BE2C (cell line): ENCODE results near the gene CALCOCO1.
"Not testable (repeated sequence)": the region's sequence is repeated elsewhere in the genome, so short reads cannot be mapped to it uniquely, and the experiment has no call there.

Experiments
- DNase-seq: peaks from one replicate; pipeline ENCODE4 v3.0.0-alpha.2; 2020
- H3K27me3 ChIP-seq: fragments of 250-450 bp; sonication (Bioruptor Pico); 2 replicates; pipeline ENCODE4 v1.5.1; 2020; ENCODE audit warnings: mild to moderate bottlenecking
- H3K36me3 ChIP-seq: fragments of 250-450 bp; sonication (Bioruptor Pico); 2 replicates; pipeline ENCODE4 v1.5.1; 2020; ENCODE audit warnings: mild to moderate bottlenecking
- H3K4me1 ChIP-seq: fragments of 250-450 bp; sonication (Bioruptor Pico); 2 replicates; pipeline ENCODE4 v1.5.1; 2020
- H3K4me3 ChIP-seq: 2 replicates; pipeline ENCODE4 v1.5.1; 2011; ENCODE audit warnings: low read depth, low read length
- H3K9me3 ChIP-seq: fragments of 250-450 bp; sonication (Bioruptor Pico); 2 replicates; pipeline ENCODE4 v1.5.1; 2020
- TF ChIP-seq, protein P1 (sequence below): IDR thresholded peaks from 2 replicates; pipeline ENCODE4 v1.5.1; 2012; ENCODE audit warnings: mild to moderate bottlenecking, low read depth, low read length

CALCOCO1 gene

GRCh38 chr12:53765891-53766290, 38.6 kb upstream of the CALCOCO1 start:
- DNase-seq, result no peak
- no peaks in the 10 kb centered on the region for H3K36me3 ChIP-seq
- H3K9me3 ChIP-seq, result no peaks in the 10 kb centered on the region
- no peaks in the 10 kb centered on the region for H3K4me1 ChIP-seq
- H3K4me3 ChIP-seq, result no peak overlapping the region
- peaks cover 82% of the 10 kb centered on the region for H3K27me3 ChIP-seq
- TF ChIP-seq, protein P1, sequence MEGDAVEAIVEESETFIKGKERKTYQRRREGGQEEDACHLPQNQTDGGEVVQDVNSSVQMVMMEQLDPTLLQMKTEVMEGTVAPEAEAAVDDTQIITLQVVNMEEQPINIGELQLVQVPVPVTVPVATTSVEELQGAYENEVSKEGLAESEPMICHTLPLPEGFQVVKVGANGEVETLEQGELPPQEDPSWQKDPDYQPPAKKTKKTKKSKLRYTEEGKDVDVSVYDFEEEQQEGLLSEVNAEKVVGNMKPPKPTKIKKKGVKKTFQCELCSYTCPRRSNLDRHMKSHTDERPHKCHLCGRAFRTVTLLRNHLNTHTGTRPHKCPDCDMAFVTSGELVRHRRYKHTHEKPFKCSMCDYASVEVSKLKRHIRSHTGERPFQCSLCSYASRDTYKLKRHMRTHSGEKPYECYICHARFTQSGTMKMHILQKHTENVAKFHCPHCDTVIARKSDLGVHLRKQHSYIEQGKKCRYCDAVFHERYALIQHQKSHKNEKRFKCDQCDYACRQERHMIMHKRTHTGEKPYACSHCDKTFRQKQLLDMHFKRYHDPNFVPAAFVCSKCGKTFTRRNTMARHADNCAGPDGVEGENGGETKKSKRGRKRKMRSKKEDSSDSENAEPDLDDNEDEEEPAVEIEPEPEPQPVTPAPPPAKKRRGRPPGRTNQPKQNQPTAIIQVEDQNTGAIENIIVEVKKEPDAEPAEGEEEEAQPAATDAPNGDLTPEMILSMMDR, result no peak

- no peaks in the 10 kb centered on the region for H3K36me3 ChIP-seq
- TF ChIP-seq, protein P1, result no peak
- no peaks in the 10 kb centered on the region for H3K9me3 ChIP-seq
- H3K4me1 ChIP-seq, result no peaks in the 10 kb centered on the region
- H3K27me3 ChIP-seq, result peaks cover 81% of the 10 kb centered on the region
- DNase-seq, result no peak
- H3K4me3 ChIP-seq, result no peak overlapping the region
Measured at GRCh38 chr12:53764615-53765014, 37.4 kb upstream of the CALCOCO1 start.

DNA sequence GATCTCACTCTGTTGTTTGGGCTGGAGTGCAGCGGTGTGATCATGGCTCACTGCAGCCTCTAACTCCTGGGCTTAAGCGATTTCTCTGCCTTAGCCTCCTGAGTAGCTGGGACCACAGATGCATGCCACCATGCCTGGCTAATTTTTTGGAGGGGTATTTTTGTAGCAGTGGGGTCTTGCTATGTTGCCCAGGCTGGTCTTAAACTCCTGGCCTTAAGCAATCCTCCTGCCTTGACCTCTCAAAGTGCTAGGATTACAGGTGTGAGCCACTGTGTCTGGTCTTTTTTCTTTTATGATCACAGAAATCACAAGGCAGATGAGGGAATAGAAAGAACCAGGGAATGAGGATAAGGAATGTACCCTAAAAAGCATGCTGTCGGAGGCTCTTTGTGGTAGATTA, 35.5 kb upstream of the CALCOCO1 start:
- H3K36me3 ChIP-seq, H3K4me3 ChIP-seq, H3K9me3 ChIP-seq, DNase-seq, H3K4me1 ChIP-seq: not testable (repeated sequence)
- peaks cover 87% of the 10 kb centered on the region for H3K27me3 ChIP-seq

- TF ChIP-seq, protein P1, result no peak
- DNase-seq, result no peak
- H3K4me3 ChIP-seq, result no peak overlapping the region
- no peaks in the 10 kb centered on the region for H3K9me3 ChIP-seq
- H3K36me3 ChIP-seq, result no peaks in the 10 kb centered on the region
- H3K4me1 ChIP-seq, result no peaks in the 10 kb centered on the region; the same call in 1 of the 2 replicates
- H3K27me3 ChIP-seq, result peaks cover 76% of the 10 kb centered on the region
Measured at GRCh38 chr12:53761306-53761705, 34.1 kb upstream of the CALCOCO1 start.

DNA sequence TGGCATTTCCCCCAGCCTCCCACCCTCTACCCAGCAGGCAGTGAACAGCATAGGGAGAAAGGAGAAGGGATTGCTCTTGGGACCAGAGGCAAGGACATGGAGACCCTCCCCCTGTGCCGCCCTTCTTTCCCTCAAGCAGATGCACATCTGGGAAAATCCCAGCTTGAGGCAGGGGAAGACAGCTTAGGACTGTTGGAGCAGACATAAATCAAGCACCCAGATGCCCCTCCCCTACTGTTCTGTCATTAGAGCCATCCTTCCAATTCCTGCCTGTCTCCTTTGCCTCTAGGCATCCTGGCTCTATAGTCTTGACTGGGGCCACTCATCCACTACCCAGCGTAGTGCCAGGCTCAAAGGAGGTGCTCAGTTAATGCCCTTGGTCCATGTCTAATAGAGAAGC, 32.0 kb upstream of the CALCOCO1 start:
- Histone ChIP-seq H3K4me3 (no peak overlapping the region), H3K4me1 (no peaks in the 10 kb centered on the region; the same call in 1 of the 2 replicates), H3K36me3 (no peaks in the 10 kb centered on the region), H3K9me3 (no peaks in the 10 kb centered on the region), H3K27me3 (peaks cover 68% of the 10 kb centered on the region)
- TF ChIP-seq, protein P1, result no peak
- no peak for DNase-seq

DNA sequence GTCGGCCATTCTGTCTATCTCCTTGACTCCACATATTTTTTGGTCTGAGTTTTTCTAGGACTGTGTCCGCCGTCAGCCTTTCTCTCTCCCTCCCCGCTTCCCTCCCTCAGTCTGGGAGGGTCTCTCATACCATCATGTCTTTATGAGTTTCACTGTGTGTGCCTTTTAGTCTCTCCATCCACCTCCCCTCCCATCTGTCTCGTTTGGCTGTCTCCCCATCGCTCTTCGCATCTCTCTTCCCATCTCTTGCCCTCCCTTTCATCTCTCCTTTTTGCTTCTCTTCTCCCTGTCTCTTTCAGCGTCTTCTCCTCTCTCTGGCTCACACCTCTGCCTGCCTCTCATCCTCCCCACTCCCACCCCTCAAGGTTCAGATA, 31.5 kb upstream of the CALCOCO1 start:
- Histone ChIP-seq H3K27me3 (peaks cover 68% of the 10 kb centered on the region), H3K4me3 (no peak overlapping the region), H3K9me3 (no peaks in the 10 kb centered on the region), H3K4me1 (no peaks in the 10 kb centered on the region; the same call in 1 of the 2 replicates), H3K36me3 (no peaks in the 10 kb centered on the region)
- TF ChIP-seq, protein P1, result no peak
- DNase-seq, result no peak
